Measurements from ENCODE around the gene ZNF385D. TPM values are rescaled to one million over a fixed set of nuclear protein-coding genes. Genes with fewer than 3 reads are reported as not detected.

ZNF385D gene
- total RNA-seq, 1 experiment from 2014 or later: not detected

- TF ChIP-seq REST (IDR thresholded peaks at IDR 0.05; ENCODE audit: low read depth): no peak
- TF ChIP-seq RAD21 (IDR thresholded peaks at IDR 0.05; ENCODE audit: low read depth): no peak
Observed at GRCh38 chr3:21533002-21533401, 218.0 kb downstream of the ZNF385D start (continued).

- CTCF ChIA-PET: no interaction called here
- H3K9ac ChIP-seq (ENCODE audit: low read length): no peak overlapping the region
- POLR2A ChIA-PET: no interaction called here
- H3K36me3 ChIP-seq (ENCODE audit: control insufficient read depth in 1 of 2, insufficient read depth in 2 of 2, low read length in 2 of 2): no peaks in the 10 kb centered on the region
- RAD21 ChIA-PET (ENCODE audit: low non-redundant PET in 1 of 2, low total read pairs in 2 of 2, uncharacterized antibody in 2 of 2, unreplicated experiment in 2 of 2): no interaction called here
- H3K9me3 ChIP-seq (ENCODE audit: control insufficient read depth in 1 of 2, insufficient read depth in 1 of 2, low read depth in 1 of 2, low read length in 2 of 2): peaks cover 17 to 27% of the 10 kb centered on the region in 2 experiments; a peak in 3 of 4 replicates
- ATAC-seq (no peak), DNase-seq (ENCODE audit: low read depth, low spot score) (no peak)
- H3K27me3 ChIP-seq (ENCODE audit: insufficient read depth, low read length): no peaks in the 10 kb centered on the region
- intact Hi-C loops (cut with micrococcal nuclease): no loop called here
- no peak for TF ChIP-seq RAD21 (IDR thresholded peaks at IDR 0.05; ENCODE audit: low read depth)
- no peak overlapping the region for H3K4me2 ChIP-seq (ENCODE audit: low read length)
- no peaks in the 10 kb centered on the region for H4K20me1 ChIP-seq (ENCODE audit: insufficient read depth)
- no peaks in the 10 kb centered on the region for H3K9me2 ChIP-seq (ENCODE audit: insufficient read depth)
- no peak overlapping the region for H3K27ac ChIP-seq (ENCODE audit: low read depth, low read length)
- no TSS peak for BruUV-seq (replicated peaks)
- H3K79me2 ChIP-seq (ENCODE audit: insufficient read depth, low read length): no peaks in the 10 kb centered on the region
- no peak overlapping the region for H3K4me3 ChIP-seq (replicated peaks in 1 of 2; ENCODE audit: low read depth in 1 of 2, low read length in 2 of 2)
- no peaks in the 10 kb centered on the region for H3K4me1 ChIP-seq (ENCODE audit: control insufficient read depth in 1 of 2, insufficient read depth in 2 of 2, low read length in 2 of 2)
- H2AFZ ChIP-seq (ENCODE audit: low read depth, low read length, poor library complexity, severe bottlenecking): no peak overlapping the region
Observed at GRCh38 chr3:21531909-21532308, 219.1 kb downstream of the ZNF385D start.

- BruUV-seq (replicated peaks): no TSS peak
- ChIA-PET CTCF (no interaction called here), POLR2A (no interaction called here)
- TF ChIP-seq POLR2A (IDR thresholded peaks at IDR 0.05; ENCODE audit: borderline replicate concordance, extremely low read depth, insufficient read depth, insufficient read length) (no peak), YY1 (IDR thresholded peaks at IDR 0.05; ENCODE audit: extremely low read depth, insufficient replicate concordance, low read depth, low read length) (no peak), CEBPB (IDR thresholded peaks at IDR 0.05; ENCODE audit: low read depth) (no peak), EZH2 (IDR thresholded peaks at IDR 0.05) (no peak), ZFX (IDR thresholded peaks at IDR 0.05) (no peak), JUND (IDR thresholded peaks at IDR 0.05) (no peak), SRF (IDR thresholded peaks at IDR 0.05; ENCODE audit: low read depth) (no peak), ATF3 (IDR thresholded peaks at IDR 0.05) (no peak), ZBTB33 (IDR thresholded peaks at IDR 0.05; ENCODE audit: extremely low read depth, insufficient replicate concordance, low read length) (no peak), EGR1 (IDR thresholded peaks at IDR 0.05; ENCODE audit: low read depth) (no peak)
Observed at GRCh38 chr3:21528291-21528995, 222.6 kb downstream of the ZNF385D start.

More at GRCh38 chr3:21528291-21528995, 222.6 kb downstream of the ZNF385D start:
- Histone ChIP-seq H3K4me2 (ENCODE audit: low read length) (no peak overlapping the region), H3K36me3 (ENCODE audit: control insufficient read depth in 1 of 2, insufficient read depth in 2 of 2, low read length in 2 of 2) (no peaks in the 10 kb centered on the region), H3K4me3 (replicated peaks in 1 of 2; ENCODE audit: low read depth in 1 of 2, low read length in 2 of 2) (no peak overlapping the region), H2AFZ (ENCODE audit: low read depth, low read length, poor library complexity, severe bottlenecking) (no peak overlapping the region), H3K4me1 (ENCODE audit: control insufficient read depth in 1 of 2, insufficient read depth in 2 of 2, low read length in 2 of 2) (no peaks in the 10 kb centered on the region), H3K9me3 (ENCODE audit: control insufficient read depth in 1 of 2, insufficient read depth in 1 of 2, low read depth in 1 of 2, low read length in 2 of 2) (peaks cover 17 to 20% of the 10 kb centered on the region in 2 experiments; a peak in 3 of 4 replicates), H3K79me2 (ENCODE audit: insufficient read depth, low read length) (no peaks in the 10 kb centered on the region), H4K20me1 (ENCODE audit: insufficient read depth) (no peaks in the 10 kb centered on the region), H3K9ac (ENCODE audit: low read length) (no peak overlapping the region), H3K27ac (ENCODE audit: low read depth, low read length) (no peak overlapping the region), H3K27me3 (ENCODE audit: insufficient read depth, low read length) (no peaks in the 10 kb centered on the region), H3K9me2 (ENCODE audit: insufficient read depth) (no peaks in the 10 kb centered on the region)
- intact Hi-C loops (cut with micrococcal nuclease): no loop called here
- no peak for DNase-seq (ENCODE audit: low read depth, low spot score)
- ATAC-seq: no peak
- RAD21 ChIA-PET (ENCODE audit: low non-redundant PET in 1 of 2, low total read pairs in 2 of 2, uncharacterized antibody in 2 of 2, unreplicated experiment in 2 of 2): no interaction called here

Measured in HCT116 (cell line).